Suprapubic skin (tissue), 4 donors: ENCODE results near the gene RSPO4.

Source experiments
- CTCF ChIP-seq, 2 donors: fragments of 200-600 bp in 1 of 2; fragments of 450-650 bp in 1 of 2; sonication (generic) in 1 of 2; IDR thresholded peaks; one replicate each; pipeline ENCODE4 v1.5.1; 2016 to 2019; ENCODE audit warnings: antibody characterized with exemption in 2 of 2, mild to moderate bottlenecking in 1 of 2, moderate library complexity in 1 of 2
- EP300 ChIP-seq: sonication (generic); formaldehyde crosslinking; IDR thresholded peaks from one replicate; pipeline ENCODE4 v1.6.1; 2017; ENCODE audit warnings: antibody characterized with exemption
- POLR2A ChIP-seq, 2 donors: fragments of 450-650 bp; IDR thresholded peaks; one replicate each; pipeline ENCODE4 v1.6.1; 2017; ENCODE audit warnings: antibody characterized with exemption in 2 of 2, mild to moderate bottlenecking in 2 of 2, moderate library complexity in 2 of 2
- POLR2AphosphoS5 ChIP-seq, 3 donors: sonication (generic); formaldehyde crosslinking; IDR thresholded peaks; one replicate each; pipeline ENCODE4 v1.6.1; 2017; ENCODE audit warnings: antibody characterized with exemption in 3 of 3

- TF ChIP-seq CTCF (IDR thresholded peaks at IDR 0.05) (no peak), EP300 (no peak), POLR2AphosphoS5 (IDR thresholded peaks at IDR 0.05) (no peak), POLR2A (IDR thresholded peaks at IDR 0.05) (no peak)
Observed at GRCh38 chr20:946826-947225, 55.3 kb downstream of the RSPO4 start.
